Activated B cell treated with CpG ODN at 0.5 μM for 24 hours (primary cell): Measurements from ENCODE around the gene NME9. TPM values are rescaled to one million over a fixed set of nuclear protein-coding genes. Genes with fewer than 3 reads are reported as not detected.

Experiments
- ATAC-seq: fragments of 200-7000 bp; cut with Tn5 transposase; one replicate; pipeline ENCODE4 v1.10.0; 2021; ENCODE audit warnings: low read depth, mild to moderate bottlenecking, moderate library complexity
- CTCF ChIA-PET: fragments of 350-600 bp; sonication (Branson Sonifier 250); formaldehyde crosslinking; loops from one replicate; lab custom pipeline; 2021; ENCODE audit warnings: antibody characterized with exemption; lab: Charles Lee
- POLR2A ChIA-PET: fragments of 350-600 bp; sonication (Branson Sonifier 250); formaldehyde crosslinking; loops from one replicate; lab custom pipeline; 2021; ENCODE audit warnings: antibody characterized with exemption; lab: Charles Lee
- DNase-seq: peaks from one replicate; pipeline ENCODE4 v3.0.0; 2022
- H3K27ac Mint-ChIP-seq: one replicate; pipeline ENCODE4 v1.8.0; 2020; ENCODE audit warnings: mixed read lengths
- H3K27me3 Mint-ChIP-seq: one replicate; pipeline ENCODE4 v1.8.0; 2021; ENCODE audit warnings: mixed read lengths
- H3K36me3 Mint-ChIP-seq: one replicate; pipeline ENCODE4 v1.8.0; 2021; ENCODE audit warnings: low read depth, mixed read lengths
- H3K4me1 Mint-ChIP-seq: one replicate; pipeline ENCODE4 v1.8.0; 2021; ENCODE audit warnings: mixed read lengths
- H3K4me3 Mint-ChIP-seq: one replicate; pipeline ENCODE4 v1.8.0; 2020; ENCODE audit warnings: mild to moderate bottlenecking, mixed read lengths
- H3K9me3 Mint-ChIP-seq: one replicate; pipeline ENCODE4 v1.8.0; 2020; ENCODE audit warnings: mixed read lengths
- CTCF ChIP-seq: fragments of 200-600 bp; IDR thresholded peaks from one replicate; pipeline ENCODE4 v1.8.0; 2022; ENCODE audit warnings: antibody characterized with exemption, mild to moderate bottlenecking
- intact Hi-C: fragments of 100-400 bp; cut with micrococcal nuclease; formaldehyde crosslinking; loops from one replicate; pipeline ENCODE4 v1.15.1; 2024
- total RNA-seq: library from RNA; stranded (reverse); gene quantifications from 2 replicates; pipeline ENCODE4 v1.2.3, GENCODE V29; 2022

Gene NME9
- total RNA-seq, 1 donor from 2014 or later, result not detected

DNA sequence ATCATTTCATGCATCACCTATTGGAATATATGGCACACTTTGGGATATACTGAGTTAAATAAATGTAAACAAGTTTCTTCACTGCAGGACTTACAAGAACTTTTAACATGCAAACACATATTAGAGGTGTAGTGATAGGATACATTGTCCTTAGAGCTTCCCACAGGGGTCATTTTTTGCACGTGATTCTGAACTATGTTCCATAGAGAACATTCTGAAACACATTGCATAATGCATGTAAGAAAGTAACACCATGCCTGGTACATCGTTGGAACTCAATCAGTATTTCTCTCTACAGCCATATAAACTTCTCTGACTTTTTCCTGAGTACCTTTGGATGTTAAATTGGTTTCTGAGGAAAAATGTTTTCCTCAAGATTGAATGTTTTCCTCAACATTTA is 47.0 kb upstream of the NME9 start:
- no peak for TF ChIP-seq CTCF
- ATAC-seq (no peak), DNase-seq (no peak)
- Mint-ChIP-seq H3K4me1 (peaks cover 5% of the 10 kb centered on the region), H3K27me3 (peaks cover 69% of the 10 kb centered on the region), H3K27ac (no peak overlapping the region), H3K4me3 (no peak overlapping the region), H3K36me3 (no peaks in the 10 kb centered on the region), H3K9me3 (peaks cover 6% of the 10 kb centered on the region)
- CTCF ChIA-PET, result no interaction called here
- POLR2A ChIA-PET, result no interaction called here
- intact Hi-C loops, result no loop called here

GRCh38 chr3:138375447-138375846 is 45.8 kb upstream of the NME9 start:
- intact Hi-C loops, result no loop called here
- H3K4me3 Mint-ChIP-seq, result no peak overlapping the region
- H3K27me3 Mint-ChIP-seq, result peaks cover 64% of the 10 kb centered on the region
- peaks cover 14% of the 10 kb centered on the region for H3K4me1 Mint-ChIP-seq
- no peak for TF ChIP-seq CTCF
- no peak for DNase-seq
- H3K36me3 Mint-ChIP-seq, result no peaks in the 10 kb centered on the region
- H3K9me3 Mint-ChIP-seq, result peaks cover 11% of the 10 kb centered on the region
- POLR2A ChIA-PET, result no interaction called here
- CTCF ChIA-PET, result no interaction called here
- no peak overlapping the region for H3K27ac Mint-ChIP-seq
- ATAC-seq, result no peak

- no peaks in the 10 kb centered on the region for H3K36me3 Mint-ChIP-seq
- H3K9me3 Mint-ChIP-seq, result peaks cover 11% of the 10 kb centered on the region
- peaks cover 14% of the 10 kb centered on the region for H3K4me1 Mint-ChIP-seq
- CTCF ChIA-PET, result no interaction called here
- H3K27me3 Mint-ChIP-seq, result peaks cover 59% of the 10 kb centered on the region
- H3K27ac Mint-ChIP-seq, result no peak overlapping the region
- intact Hi-C loops, result no loop called here
- TF ChIP-seq CTCF, result no peak
- no peak for ATAC-seq
- POLR2A ChIA-PET, result no interaction called here
- H3K4me3 Mint-ChIP-seq, result no peak overlapping the region
- no peak for DNase-seq
Measured at GRCh38 chr3:138374573-138375134, 45.0 kb upstream of the NME9 start.

- no peak for ATAC-seq
- H3K27ac Mint-ChIP-seq, result no peak overlapping the region
- DNase-seq, result no peak
- H3K4me1 Mint-ChIP-seq, result peaks cover 14% of the 10 kb centered on the region
- peaks cover 11% of the 10 kb centered on the region for H3K9me3 Mint-ChIP-seq
- no peak overlapping the region for H3K4me3 Mint-ChIP-seq
- TF ChIP-seq CTCF, result no peak
- intact Hi-C loops, result no loop called here
- no peaks in the 10 kb centered on the region for H3K36me3 Mint-ChIP-seq
- peaks cover 59% of the 10 kb centered on the region for H3K27me3 Mint-ChIP-seq
- ChIA-PET POLR2A (no interaction called here), CTCF (no interaction called here)
Measured at GRCh38 chr3:138373736-138374094, 44.1 kb upstream of the NME9 start.

DNA sequence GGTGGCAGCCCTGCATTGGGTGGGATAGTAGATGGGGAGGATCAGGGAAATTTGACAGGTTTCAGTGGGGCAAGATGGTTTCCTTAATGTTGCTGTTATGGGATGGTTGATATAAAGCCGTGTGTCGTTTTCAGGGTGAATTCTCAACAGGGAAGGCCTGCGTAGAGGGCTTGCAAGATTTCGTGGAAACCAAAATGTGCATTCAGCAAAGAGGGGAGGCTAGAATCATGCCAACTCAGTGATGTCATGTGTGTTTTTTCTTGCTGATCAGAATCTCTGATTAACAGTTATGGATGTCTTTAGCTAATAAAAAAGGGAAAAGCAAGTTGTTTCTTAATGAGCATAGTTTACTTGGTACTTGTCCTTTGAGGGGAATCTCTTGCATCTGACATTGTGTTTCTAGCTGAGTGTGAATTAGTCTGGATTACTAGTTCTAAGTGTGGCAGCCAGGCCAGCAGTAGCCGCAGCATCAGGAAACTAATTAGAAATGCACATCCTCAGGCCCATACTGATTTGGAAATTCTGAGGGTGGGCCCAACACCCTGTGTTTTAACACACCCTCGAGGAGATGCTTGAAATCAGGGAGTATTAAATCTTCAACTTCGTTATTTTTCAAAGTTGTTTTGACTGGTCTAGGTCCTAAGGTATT is 43.6 kb upstream of the NME9 start:
- H3K27me3 Mint-ChIP-seq, result peaks cover 59% of the 10 kb centered on the region
- ChIA-PET POLR2A (no interaction called here), CTCF (no interaction called here)
- H3K27ac Mint-ChIP-seq, result no peak overlapping the region
- TF ChIP-seq CTCF, result no peak
- H3K4me3 Mint-ChIP-seq, result no peak overlapping the region
- peaks cover 11% of the 10 kb centered on the region for H3K9me3 Mint-ChIP-seq
- ATAC-seq, result no peak
- H3K36me3 Mint-ChIP-seq, result no peaks in the 10 kb centered on the region
- intact Hi-C loops, result no loop called here
- peaks cover 14% of the 10 kb centered on the region for H3K4me1 Mint-ChIP-seq
- no peak for DNase-seq
